C4-2B (cell line): ENCODE measurements around the gene TMEM59L.
A peak's percentile ranks its signal among the peaks of the same experiment; 100 is the strongest.

Experiments used
- H3K27ac ChIP-seq: fragments of 450-650 bp; 2 replicates; pipeline ENCODE4 v1.5.1; 2017
- CTCF ChIP-seq: fragments of 450-650 bp; conservative IDR thresholded peaks from 2 replicates; pipeline ENCODE4 v1.5.1; 2017; ENCODE audit warnings: mild to moderate bottlenecking
- ZFX ChIP-seq: fragments of 450-650 bp; IDR thresholded peaks from 2 replicates; pipeline ENCODE4 v1.6.1; 2017

Gene TMEM59L

GRCh38 chr19:18608805-18609716, 3.6 kb upstream of the TMEM59L start:
- no peak overlapping the region for H3K27ac ChIP-seq
- no peak for TF ChIP-seq CTCF
- TF ChIP-seq ZFX, result 0 out of 2 replicates have a peak, but pooled peaks have one; percentile 12

- TF ChIP-seq ZFX (no peak), CTCF (no peak)
- H3K27ac ChIP-seq, result no peak overlapping the region
Observed at GRCh38 chr19:18609717-18610051, 3.0 kb upstream of the TMEM59L start.

- no peak overlapping the region for H3K27ac ChIP-seq
- TF ChIP-seq ZFX, result no peak
- no peak for TF ChIP-seq CTCF
Observed at GRCh38 chr19:18610245-18610555, 2.5 kb upstream of the TMEM59L start.

- H3K27ac ChIP-seq, result no peak overlapping the region
- TF ChIP-seq ZFX (no peak), CTCF (no peak)
Observed at GRCh38 chr19:18610556-18611326, 1.9 kb upstream of the TMEM59L start.

GRCh38 chr19:18611327-18612050, 1.2 kb upstream of the TMEM59L start:
- H3K27ac ChIP-seq, result no peak overlapping the region
- TF ChIP-seq CTCF (no peak), ZFX (no peak)

- no peak for TF ChIP-seq ZFX
- TF ChIP-seq CTCF, result no peak
- no peak overlapping the region for H3K27ac ChIP-seq
Observed at GRCh38 chr19:18612051-18612771, 459 bp upstream of the TMEM59L start.
